ENCODE measurements around the gene MS4A6A.

Gene MS4A6A

DNA sequence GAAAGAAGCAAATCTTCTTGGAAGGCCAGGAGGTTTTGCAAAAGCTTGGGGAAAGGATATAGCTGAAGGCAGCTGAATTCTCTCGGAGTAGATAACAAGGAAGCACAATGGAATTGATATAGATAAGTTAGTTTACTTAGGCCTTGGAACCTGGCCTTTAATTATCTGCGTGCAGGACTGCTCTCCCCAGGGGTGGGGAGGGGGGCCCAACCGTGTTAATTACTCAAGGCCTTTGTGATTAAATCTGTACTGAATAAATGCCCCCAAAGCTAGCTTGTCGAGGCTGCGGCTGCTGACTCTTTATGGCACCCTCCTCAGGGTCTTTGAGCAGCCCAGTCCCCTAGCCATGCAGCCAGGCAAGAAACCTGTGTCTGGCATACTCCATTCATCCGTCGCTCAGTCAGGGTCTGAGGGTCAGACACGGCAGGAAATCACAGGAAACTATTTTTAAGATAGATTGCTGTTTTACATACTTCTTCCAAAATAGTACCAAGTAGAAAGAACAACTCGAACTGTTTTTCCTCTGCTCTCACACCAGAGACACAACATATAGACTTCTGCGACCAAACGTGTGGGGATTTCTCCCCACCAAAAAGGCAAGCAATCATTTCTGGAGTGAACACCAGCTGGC, 58.0 kb downstream of the MS4A6A start:
- no peaks in the 10 kb centered on the region for H3K36me3 Mint-ChIP-seq

More for the DNA sequence above, 58.0 kb downstream of the MS4A6A start:
- no peak overlapping the region for H3K27ac Mint-ChIP-seq
- H3K9me3 Mint-ChIP-seq: no peaks in the 10 kb centered on the region
- no peaks in the 10 kb centered on the region for H3K4me1 Mint-ChIP-seq
- no peak overlapping the region for H3K4me3 Mint-ChIP-seq
- peaks cover 11% of the 10 kb centered on the region for H3K27me3 Mint-ChIP-seq

Data from activated naive CD4-positive, alpha-beta T cell treated with anti-CD3 and anti-CD28 coated beads, Interleukin-2, amount 50 U/mL, for 24 hours (primary cell).